Measurements from ENCODE around the gene COQ8B.

- TF ChIP-seq CTCF (IDR thresholded peaks at IDR 0.05): no peak
- TF ChIP-seq EZH2 (IDR thresholded peaks at IDR 0.05; ENCODE audit: borderline replicate concordance, insufficient read depth, low read depth, low read length, poor library complexity, severe bottlenecking): no peak
These were observed 49.8 kb downstream of the COQ8B start for GRCh38 chr19:40666803-40667438.
